ENCODE data around the gene NSD2.
"Not testable (repeated sequence)": the region's sequence is repeated elsewhere in the genome, so short reads cannot be mapped to it uniquely, and the experiment has no call there.

The NSD2 gene

DNA sequence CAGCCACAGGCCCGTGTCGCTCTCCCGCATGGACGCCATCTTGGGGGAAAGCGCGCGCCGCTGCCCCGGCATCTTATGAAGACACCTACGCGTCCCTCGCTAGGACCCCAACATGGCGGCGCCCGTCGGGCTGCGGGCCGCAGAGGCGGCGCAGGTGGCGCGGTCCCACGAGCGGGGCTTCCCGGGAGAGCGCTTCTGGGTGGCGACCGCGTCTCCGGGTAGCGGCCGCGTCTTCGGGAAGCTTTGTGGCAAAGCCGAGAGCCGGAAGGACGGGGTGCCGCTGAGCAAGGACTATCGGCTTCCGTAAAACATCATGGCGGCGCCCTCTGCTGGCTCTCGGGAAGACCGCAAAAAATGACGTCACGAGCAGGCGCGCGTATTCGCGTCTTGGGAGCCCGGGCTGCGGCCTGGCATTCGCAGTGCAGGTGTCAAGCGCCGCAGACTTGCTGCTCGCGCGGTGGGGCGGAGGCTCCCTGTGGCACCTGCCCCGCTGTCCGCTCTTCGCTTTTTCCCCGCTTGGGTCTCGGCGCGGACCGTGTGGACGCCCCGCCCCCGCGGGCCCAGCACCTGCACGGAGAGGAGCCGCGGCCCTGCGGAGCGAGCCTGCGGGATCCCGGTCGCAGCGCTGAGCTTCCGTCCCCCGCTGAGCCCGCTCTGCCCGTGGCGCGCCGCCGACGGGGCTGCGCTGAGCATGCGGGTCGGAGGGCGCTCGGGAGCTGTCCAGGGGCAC lies 137.9 kb downstream of the NSD2 start, which contains the start of gene NELFA:
TSS of gene NELFA (minus strand) at position 54 of the 730 bp plus-strand sequence. CDS start at position 39, 15 bp downstream.
- peak; percentile 89 to 93 (median 91) for DNase-seq

DNA sequence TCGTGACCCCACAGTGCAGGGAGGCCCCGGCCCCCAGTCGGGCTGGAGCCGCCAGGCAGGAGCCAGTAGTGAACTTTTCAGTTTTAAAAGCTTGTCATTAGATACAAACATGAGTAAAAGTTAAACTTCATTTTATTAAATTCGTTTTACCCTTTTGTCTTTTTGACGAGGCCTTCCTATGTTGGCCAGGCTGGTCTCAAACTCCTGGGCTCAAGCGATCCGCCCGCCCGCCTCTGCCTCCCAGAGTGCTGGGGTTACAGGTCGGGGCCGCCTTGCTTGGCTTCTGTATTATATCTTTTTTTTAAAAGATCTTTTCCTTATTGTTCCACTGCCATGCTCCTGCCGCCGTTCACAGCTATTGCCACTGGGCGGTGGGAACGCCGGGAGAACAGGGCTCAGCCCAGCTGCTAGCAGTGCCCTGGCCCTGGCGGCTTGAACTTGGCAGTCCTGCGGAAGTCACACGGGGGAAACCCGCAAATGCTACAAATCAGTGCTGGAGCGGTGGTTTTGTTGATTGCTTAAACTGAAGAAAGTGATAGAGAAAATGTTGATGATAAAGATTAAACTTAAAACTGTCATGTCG lies 138.5 kb downstream of the NSD2 start:
- peak in 1 of 4 experiments; percentile 45 for DNase-seq

DNA sequence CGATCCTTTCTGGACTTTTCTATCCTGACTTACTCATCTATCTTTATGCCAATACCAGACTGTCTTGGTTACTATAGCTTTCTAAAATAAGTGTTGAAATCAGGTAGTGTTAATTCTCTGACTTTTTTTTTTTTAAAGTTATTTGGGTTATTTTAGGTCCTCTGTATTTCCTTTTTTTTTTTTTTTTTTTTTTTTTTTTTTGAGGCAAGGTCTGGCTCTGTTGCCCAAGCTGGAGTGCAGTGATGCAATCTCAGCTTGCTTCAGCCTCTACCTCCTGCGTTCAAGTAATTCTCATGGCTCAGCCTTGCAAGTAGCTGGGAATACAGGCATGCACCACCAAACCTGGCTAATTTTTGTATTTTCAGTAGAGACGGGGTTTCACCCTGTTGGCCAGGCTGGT lies 140.4 kb downstream of the NSD2 start:
- no peak for DNase-seq

DNA sequence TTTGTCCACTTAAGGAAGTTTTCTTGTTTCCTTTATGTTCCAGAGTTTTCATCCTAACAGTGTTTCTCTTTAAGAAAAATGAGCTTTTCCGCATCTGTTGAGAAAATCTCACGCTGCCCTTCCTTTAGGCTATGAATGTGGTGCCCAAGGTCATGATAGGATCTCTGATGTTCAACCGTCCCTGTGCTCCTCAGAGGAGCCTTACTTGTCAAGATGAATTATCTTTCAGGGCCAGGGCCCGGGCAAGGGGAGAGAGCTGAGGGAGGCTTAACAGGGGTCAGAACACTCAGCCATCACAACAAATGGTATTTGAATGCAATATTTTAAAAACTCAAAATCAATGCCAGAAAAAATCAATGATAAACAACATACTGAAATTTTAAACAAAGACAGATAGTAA lies 143.8 kb downstream of the NSD2 start:
- no peak for DNase-seq

DNA sequence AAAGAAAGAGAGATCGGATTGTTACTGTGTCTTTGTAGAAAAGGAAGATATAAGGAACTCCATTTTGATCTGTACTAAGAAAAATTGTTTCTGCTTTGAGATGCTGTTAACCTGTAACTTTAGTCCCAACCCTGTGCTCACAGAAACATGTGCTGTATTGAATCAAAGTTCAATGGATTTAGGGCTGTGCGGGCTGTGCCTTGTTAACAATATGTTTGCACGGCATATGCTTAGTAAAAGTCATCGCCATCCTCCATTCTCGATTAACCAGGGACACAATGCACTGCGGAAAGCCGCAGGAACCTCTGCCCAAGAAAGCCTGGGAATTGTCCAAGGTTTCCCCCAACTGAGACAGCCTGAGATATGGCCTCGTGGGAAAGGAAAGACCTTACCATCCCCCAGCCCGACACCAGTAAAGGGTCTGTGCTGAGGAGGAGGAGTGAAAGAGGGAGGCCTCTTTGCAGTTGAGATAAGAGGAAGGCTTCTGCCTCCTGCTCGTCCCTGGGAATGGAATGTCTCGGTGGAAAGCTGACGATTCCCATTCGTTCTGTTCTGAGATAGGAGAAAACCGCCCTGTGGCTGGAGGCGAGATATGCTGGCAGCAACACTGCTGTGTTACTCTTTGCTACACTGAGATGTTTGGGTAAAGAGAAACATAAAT lies 150.3 kb downstream of the NSD2 start:
- not testable (repeated sequence) for DNase-seq

DNA sequence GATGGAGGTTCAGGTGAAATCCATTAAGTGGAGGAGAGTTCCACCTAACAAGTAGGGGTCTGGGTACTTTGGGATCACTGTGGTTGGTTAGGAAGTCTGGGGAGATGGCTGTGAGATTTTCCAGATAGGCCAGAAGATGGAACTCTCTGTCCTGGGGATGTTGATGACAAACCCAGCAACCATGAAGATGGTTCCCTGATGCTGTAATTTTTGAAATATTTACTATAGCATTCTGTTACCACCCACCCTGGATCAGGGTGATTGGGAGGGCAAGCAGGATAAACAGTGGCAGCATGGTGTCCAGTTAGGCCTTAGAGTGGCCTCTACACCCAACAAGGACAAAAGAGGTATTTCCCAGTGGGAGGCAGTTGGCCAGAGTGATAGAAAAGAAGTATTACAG lies 153.5 kb downstream of the NSD2 start:
- DNase-seq, result no peak

DNA sequence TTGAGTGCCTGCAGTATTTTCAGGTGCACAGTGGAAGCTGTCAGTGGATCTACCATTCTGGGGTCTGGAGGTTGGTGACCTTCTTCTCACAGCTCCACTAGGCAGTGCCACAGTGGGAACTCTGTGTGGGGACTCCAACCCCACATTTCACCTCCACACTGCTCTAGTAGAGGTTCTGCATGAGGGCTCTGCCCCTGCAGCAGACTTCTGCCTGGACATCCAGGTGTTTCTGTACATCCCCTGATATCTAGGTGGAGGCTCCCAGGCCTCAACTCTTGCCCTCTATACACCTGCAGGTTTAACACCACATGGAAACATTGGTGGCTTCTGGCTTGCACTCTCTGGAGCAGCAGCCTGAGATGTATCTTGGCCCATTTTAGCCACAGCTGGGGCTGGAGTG lies 154.6 kb downstream of the NSD2 start:
- DNase-seq, result no peak

DNA sequence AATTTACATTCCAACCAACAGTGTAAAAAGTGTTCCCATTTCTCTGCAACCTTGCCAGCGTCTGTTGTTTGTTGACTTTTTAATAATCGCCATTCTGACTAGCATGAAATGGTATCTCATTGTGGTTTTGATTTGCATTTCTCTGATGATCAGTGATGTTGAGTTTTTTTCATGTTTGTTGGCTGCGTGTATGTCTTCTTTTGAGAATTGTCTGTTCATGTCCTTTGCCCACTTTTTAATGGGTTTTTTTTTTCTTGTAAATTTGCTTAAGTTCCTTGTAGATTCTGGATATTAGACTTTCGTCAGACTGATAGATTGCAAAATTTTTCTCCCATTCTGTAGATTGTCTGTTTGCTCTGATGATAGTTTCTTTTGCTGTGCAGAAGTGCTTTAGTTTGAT lies 155.9 kb downstream of the NSD2 start:
- not testable (repeated sequence) for DNase-seq

DNA sequence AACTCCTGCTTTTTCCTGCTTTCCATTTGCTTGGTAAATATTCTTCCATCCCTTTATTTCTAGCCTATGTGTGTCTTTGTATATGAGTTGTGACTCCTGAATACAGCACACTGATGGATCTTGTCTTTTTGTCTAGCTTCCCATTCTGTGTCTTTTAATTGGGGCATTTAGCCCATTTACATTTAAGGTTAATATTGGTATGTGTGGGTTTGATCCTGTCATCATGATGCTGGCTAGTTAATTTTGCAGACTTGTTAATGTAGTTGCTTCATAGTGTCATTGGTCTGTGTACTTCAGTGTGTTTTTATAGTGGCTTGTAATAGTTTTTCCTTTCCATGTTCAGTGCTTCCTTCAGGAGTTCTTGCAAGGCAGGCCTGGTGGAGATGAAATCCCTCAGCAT lies 160.0 kb downstream of the NSD2 start:
- not testable (repeated sequence) for DNase-seq

All from activated naive CD4-positive, alpha-beta T cell (primary cell).